Measurements from ENCODE around the gene MYADML2. TPM values are rescaled to one million over a fixed set of nuclear protein-coding genes. Genes with fewer than 3 reads are reported as not detected.

Gene MYADML2
- total and polyA plus RNA-seq, 2 of the 8 experiments (the other 6 are each of a cell fraction or from before 2014, with no cell fraction given), result 0.26 to 0.47 TPM

- Histone ChIP-seq H3K23me2 (ENCODE audit: low read depth, low read length) (peaks cover 10% of the 10 kb centered on the region), H3K9me3 (ENCODE audit: insufficient read depth in 2 of 2, low read depth in 1 of 2, low read length in 1 of 2) (no peaks in the 10 kb centered on the region), H3K79me1 (ENCODE audit: low read depth, low read length) (peaks cover 45% of the 10 kb centered on the region), H3K14ac (ENCODE audit: insufficient read length) (no peak overlapping the region), H2BK5ac (ENCODE audit: low read depth, low read length) (no peak overlapping the region; the same call in 1 of the 2 replicates), H3K27me3 (replicated peaks in 1 of 4; ENCODE audit: control insufficient read depth in 3 of 4, extremely low read depth in 1 of 4, insufficient read depth in 3 of 4, low read length in 3 of 4) (no peaks in the 10 kb centered on the region), H3K9ac (replicated peaks in 1 of 4; ENCODE audit: extremely low read depth in 1 of 4, low read depth in 3 of 4, low read length in 3 of 4) (no peak overlapping the region), H3K4ac (replicated peaks; ENCODE audit: insufficient read length, low read depth, low read length) (no peak overlapping the region), H4K8ac (ENCODE audit: extremely low read depth, insufficient read depth, low read length) (no peak overlapping the region), H4K91ac (replicated peaks; ENCODE audit: insufficient read length, low read length) (no peak overlapping the region), H2BK12ac (ENCODE audit: low read depth, low read length) (no peak overlapping the region), H3K4me1 (replicated peaks in 1 of 4; ENCODE audit: control insufficient read depth in 3 of 4, insufficient read depth in 4 of 4, low read length in 3 of 4) (peaks cover 0 to 42% (median 31%) of the 10 kb centered on the region in 4 experiments; a peak in 6 of 7 replicates), H2BK15ac (ENCODE audit: low read length) (no peak overlapping the region), H2AFZ (ENCODE audit: low read length) (no peak overlapping the region), H3K4me2 (ENCODE audit: insufficient read depth in 1 of 2, low read depth in 2 of 2, low read length in 2 of 2) (no peak overlapping the region), H3K36me3 (ENCODE audit: control insufficient read depth in 2 of 4, insufficient read depth in 4 of 4, low read length in 3 of 4) (peaks cover 3 to 26% (median 6%) of the 10 kb centered on the region in 4 experiments; a peak in 6 of 8 replicates), H4K5ac (ENCODE audit: insufficient read length, low read depth, low read length) (no peak overlapping the region), H3K27ac (ENCODE audit: low read depth, low read length) (no peak overlapping the region), H3K23ac (ENCODE audit: insufficient read length) (no peak overlapping the region), H2AK5ac (ENCODE audit: low read depth, low read length) (no peak overlapping the region), H3K18ac (ENCODE audit: extremely low read depth, low read length) (no peak overlapping the region), H2BK120ac (replicated peaks; ENCODE audit: low read depth, low read length) (no peak overlapping the region), H3K79me2 (ENCODE audit: control insufficient read depth in 1 of 2, insufficient read depth in 2 of 2, low read length in 2 of 2) (peaks cover 12 to 83% of the 10 kb centered on the region in 2 experiments; a peak in 3 of 4 replicates), H2BK20ac (ENCODE audit: low read length) (no peak overlapping the region), H3K56ac (replicated peaks; ENCODE audit: insufficient read length, low read depth, low read length) (no peak overlapping the region), H3K4me3 (ENCODE audit: extremely low read depth in 1 of 4, insufficient read depth in 2 of 4, low read depth in 3 of 4, low read length in 4 of 4) (no peak overlapping the region), H4K20me1 (replicated peaks in 1 of 2; ENCODE audit: control insufficient read depth in 1 of 2, insufficient read depth in 2 of 2, low read length in 2 of 2) (peaks cover 18 to 29% of the 10 kb centered on the region in 2 experiments)
- no peak for FAIRE-seq
- CTCF ChIA-PET (ENCODE audit: partially characterized antibody), result interaction anchor here (0.8 to 2.6 kb wide), 6 partner anchors 15 to 99 kb away, joined by 3 to 5 read pairs (median 3); no protein-coding TSS in a partner anchor
- POLR2A ChIA-PET (ENCODE audit: partially characterized antibody), result interaction anchor here (1.1 to 14.6 kb wide), 6 partner anchors 8 to 100 kb away, joined by 3 to 150 read pairs (median 5); partner anchors contain the start of genes PCYT2, PYCR1 and SIRT7
- DNase-seq (ENCODE audit: low read depth in 1 of 2, low spot score in 2 of 2), result no peak
- 97% methylated on average over 3 of the region's 3 CpGs; no CpG with 5 or more reads in 1 of the 2 experiments for WGBS, 2 experiments (ENCODE audit: extremely low coverage in 1 of 2, insufficient coverage in 1 of 2, insufficient read length in 1 of 2, insufficient replicate concordance in 2 of 2, low coverage in 1 of 2, low lambda C conversion rate in 2 of 2, missing lambda C conversion rate in 1 of 2)
- TF ChIP-seq POU5F1 (IDR thresholded peaks at IDR 0.05; ENCODE audit: low read depth, low read length) (no peak), JUND (IDR thresholded peaks at IDR 0.05; ENCODE audit: low read length) (no peak), RAD21 (IDR thresholded peaks at IDR 0.05 in 1 of 2, conservative IDR thresholded peaks at IDR 0.05 in 1 of 2; ENCODE audit: low read depth in 2 of 2, low read length in 2 of 2) (no peak), SP4 (IDR thresholded peaks at IDR 0.05; ENCODE audit: low read length) (no peak)
Measured at GRCh38 chr17:81921537-81921862, 25.5 kb downstream of the MYADML2 start.
